C4-2B (cell line): ENCODE results near the gene XYLT1.

Experiments
- H3K27ac ChIP-seq: fragments of 450-650 bp; 2 replicates; pipeline ENCODE4 v1.5.1; 2017
- CTCF ChIP-seq: fragments of 450-650 bp; conservative IDR thresholded peaks from 2 replicates; pipeline ENCODE4 v1.5.1; 2017; ENCODE audit warnings: mild to moderate bottlenecking
- ZFX ChIP-seq: fragments of 450-650 bp; IDR thresholded peaks from 2 replicates; pipeline ENCODE4 v1.6.1; 2017

Gene XYLT1

GRCh38 chr16:17238285-17239028 lies 232.3 kb downstream of the XYLT1 start:
- no peak overlapping the region for H3K27ac ChIP-seq
- no peak for TF ChIP-seq ZFX
- TF ChIP-seq CTCF: no peak

GRCh38 chr16:17237350-17237944 lies 233.3 kb downstream of the XYLT1 start:
- TF ChIP-seq CTCF: no peak
- TF ChIP-seq ZFX: no peak
- H3K27ac ChIP-seq: no peak overlapping the region

GRCh38 chr16:17235147-17235815 lies 235.5 kb downstream of the XYLT1 start:
- no peak overlapping the region for H3K27ac ChIP-seq
- TF ChIP-seq CTCF: no peak
- no peak for TF ChIP-seq ZFX

GRCh38 chr16:17233318-17234002 lies 237.3 kb downstream of the XYLT1 start:
- no peak overlapping the region for H3K27ac ChIP-seq
- TF ChIP-seq ZFX: no peak
- TF ChIP-seq CTCF: no peak

- no peak overlapping the region for H3K27ac ChIP-seq
- no peak for TF ChIP-seq ZFX
- no peak for TF ChIP-seq CTCF
Observed at GRCh38 chr16:17232487-17232886, 238.3 kb downstream of the XYLT1 start.

GRCh38 chr16:17231972-17232371 lies 238.8 kb downstream of the XYLT1 start:
- TF ChIP-seq ZFX (no peak), CTCF (no peak)
- no peak overlapping the region for H3K27ac ChIP-seq
